CD4-positive, alpha-beta T cell treated with Interleukin-17A for 1 hour (primary cell): Measurements from ENCODE around the gene PPIL6.

Experiments used
- DNase-seq: peaks from one replicate; pipeline ENCODE4 v3.0.0-alpha.2; 2020

PPIL6 gene

GRCh38 chr6:109360281-109360680 lies 80.1 kb downstream of the PPIL6 start:
- no peak for DNase-seq

GRCh38 chr6:109359248-109359647 lies 81.2 kb downstream of the PPIL6 start:
- no peak for DNase-seq

GRCh38 chr6:109358204-109358603 lies 82.2 kb downstream of the PPIL6 start:
- DNase-seq: no peak

GRCh38 chr6:109356237-109356636 lies 84.2 kb downstream of the PPIL6 start:
- DNase-seq: no peak

GRCh38 chr6:109351231-109352130 lies 88.9 kb downstream of the PPIL6 start:
- no peak for DNase-seq

GRCh38 chr6:109349419-109349987 lies 90.9 kb downstream of the PPIL6 start:
- no peak for DNase-seq

GRCh38 chr6:109348226-109348625 lies 92.2 kb downstream of the PPIL6 start:
- DNase-seq: no peak

GRCh38 chr6:109347779-109348178 lies 92.6 kb downstream of the PPIL6 start:
- DNase-seq: no peak

GRCh38 chr6:109345986-109346385 lies 94.4 kb downstream of the PPIL6 start:
- DNase-seq: no peak

- no peak for DNase-seq
These were observed 96.2 kb downstream of the PPIL6 start for GRCh38 chr6:109344226-109344625.

GRCh38 chr6:109343518-109343917 lies 96.9 kb downstream of the PPIL6 start:
- DNase-seq: no peak

- no peak for DNase-seq
These were observed 97.5 kb downstream of the PPIL6 start for GRCh38 chr6:109342911-109343310.

- DNase-seq: no peak
These were observed 97.9 kb downstream of the PPIL6 start for GRCh38 chr6:109342506-109342905.

GRCh38 chr6:109340811-109341210 lies 99.6 kb downstream of the PPIL6 start:
- DNase-seq: no peak
